A673 (cell line): ENCODE measurements around the gene TXNRD2.

Source experiments
- CTCF ChIP-seq: fragments of 300-800, 200-600 bp; sonication (generic); conservative IDR thresholded peaks from 2 replicates; pipeline ENCODE4 v1.5.1; 2017; ENCODE audit warnings: low read depth, mild to moderate bottlenecking, antibody characterized with exemption, low read length, moderate library complexity, mixed read lengths
- EZH2 ChIP-seq: fragments of 200-600 bp; sonication (generic); IDR thresholded peaks from 2 replicates; pipeline ENCODE4 v1.6.1; 2017; ENCODE audit warnings: borderline replicate concordance, low read depth, mild to moderate bottlenecking, mixed read lengths, antibody characterized with exemption, low read length; ENCODE audit not compliant: poor library complexity, severe bottlenecking

- no peak for TF ChIP-seq CTCF
- no peak for TF ChIP-seq EZH2
These were observed 96.4 kb downstream of the TXNRD2 start for GRCh38 chr22:19845054-19845722.
